Measurements from ENCODE around the gene MOB3C.
"Not testable (repeated sequence)": the region's sequence is repeated elsewhere in the genome, so short reads cannot be mapped to it uniquely, and the experiment has no call there.

MOB3C gene

DNA sequence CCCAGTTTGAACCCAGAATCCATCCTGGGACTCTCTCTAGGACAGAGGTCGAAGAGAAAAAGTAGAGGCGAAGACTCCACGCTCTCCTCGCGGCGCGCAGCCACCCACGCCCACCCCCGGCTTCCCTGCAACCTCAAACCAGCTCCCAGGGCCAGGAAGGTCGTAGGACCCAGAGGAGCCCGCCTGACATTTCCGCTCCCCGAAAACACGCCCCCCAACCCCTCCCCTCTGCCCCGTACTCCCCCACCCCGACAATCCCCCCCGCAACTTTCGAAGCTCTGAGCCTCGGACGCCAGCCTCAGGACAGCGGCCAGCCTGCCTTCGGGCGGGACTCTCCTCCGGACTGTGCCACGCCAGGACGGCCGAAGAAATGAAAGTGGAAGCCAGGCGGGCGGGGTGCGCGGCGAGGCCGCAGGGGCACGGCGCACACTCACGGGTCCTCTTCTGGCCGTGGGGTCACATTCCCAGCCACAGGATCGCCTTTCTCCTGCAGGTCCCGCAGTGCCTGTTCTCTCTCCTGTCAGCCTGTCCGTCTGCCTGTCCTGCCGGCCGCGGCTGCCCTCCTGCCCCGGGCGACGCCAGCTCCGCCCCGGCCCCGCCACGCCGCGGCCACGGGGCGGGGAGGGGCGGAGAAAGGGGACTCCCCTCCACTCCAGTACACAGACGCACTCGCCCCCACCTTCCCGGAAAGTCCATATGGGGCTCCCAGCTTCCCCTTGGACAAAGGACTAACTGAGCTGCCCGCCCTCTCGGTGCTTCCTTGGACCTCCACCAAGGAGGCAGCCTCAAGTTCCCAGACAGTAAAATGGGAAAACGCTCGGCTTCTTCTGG is at the start of gene MOB3C:
Gene MOB3C (minus strand): TSS at position 535 of the 831 bp plus-strand sequence. CDS start 3,490 bp downstream, outside the sequence.
- peak; percentile 75 for DNase-seq

DNA sequence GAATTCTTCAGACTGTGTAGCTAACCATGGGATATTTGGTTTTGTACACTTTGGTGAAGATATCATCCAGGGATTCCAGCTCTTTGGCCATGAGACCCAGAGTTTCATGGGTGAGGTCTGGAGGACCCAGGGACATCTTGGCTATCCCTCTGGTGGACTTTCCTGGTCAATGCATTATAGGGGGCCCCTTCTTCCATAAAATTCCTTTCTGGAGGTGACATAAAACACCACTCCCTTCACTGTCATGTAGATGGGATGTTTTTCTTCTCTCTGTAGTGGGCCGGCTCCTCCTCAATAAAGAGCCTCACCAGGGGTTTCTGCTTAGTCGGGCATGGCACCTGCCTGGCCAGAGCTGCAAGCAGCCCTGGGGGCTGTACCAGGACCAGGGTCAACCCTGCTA is 49.4 kb upstream of the MOB3C start:
- DNase-seq: no peak

DNA sequence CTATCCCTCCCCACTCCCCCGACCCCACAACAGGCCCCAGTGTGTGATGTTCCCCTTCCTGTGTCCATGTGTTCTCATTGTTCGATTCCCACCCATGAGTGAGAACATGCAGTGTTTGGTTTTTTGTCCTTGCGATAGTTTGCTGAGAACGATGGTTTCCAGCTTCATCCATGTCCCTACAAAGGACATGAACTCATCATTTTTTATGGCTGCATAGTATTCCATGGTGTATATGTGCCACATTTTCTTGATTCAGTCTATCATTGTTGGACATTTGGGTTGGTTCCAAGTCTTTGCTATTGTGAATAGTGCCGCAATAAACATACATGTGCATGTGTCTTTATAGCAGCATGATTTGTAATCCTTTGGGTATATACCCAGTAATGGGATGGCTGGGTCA is 46.3 kb upstream of the MOB3C start:
- not testable (repeated sequence) for DNase-seq

DNA sequence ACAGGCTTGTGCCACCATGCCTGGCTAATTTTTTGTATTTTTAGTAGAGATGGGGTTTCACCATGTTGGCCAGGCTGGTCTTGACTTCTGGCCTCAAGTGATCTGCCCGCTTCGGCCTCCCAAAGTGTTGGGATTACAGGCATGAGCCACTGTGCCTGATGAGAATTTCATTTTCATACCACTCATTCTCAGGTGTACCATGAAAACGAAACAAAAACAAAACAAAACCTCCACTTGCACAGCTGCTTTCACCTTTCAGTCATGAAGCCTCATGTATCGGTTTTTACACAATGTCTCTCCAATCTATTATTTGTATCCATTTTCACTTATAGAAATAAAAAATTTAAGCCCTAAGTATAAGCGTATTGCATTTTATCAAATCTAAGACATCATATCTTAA is 43.5 kb upstream of the MOB3C start:
- not testable (repeated sequence) for DNase-seq

- DNase-seq: no peak
Observed at GRCh38 chr1:46659307-46659870, 42.8 kb upstream of the MOB3C start.

GRCh38 chr1:46657775-46658174 is 41.2 kb upstream of the MOB3C start:
- no peak for DNase-seq

- no peak for DNase-seq
Observed at GRCh38 chr1:46656643-46657042, 40.0 kb upstream of the MOB3C start.

DNA sequence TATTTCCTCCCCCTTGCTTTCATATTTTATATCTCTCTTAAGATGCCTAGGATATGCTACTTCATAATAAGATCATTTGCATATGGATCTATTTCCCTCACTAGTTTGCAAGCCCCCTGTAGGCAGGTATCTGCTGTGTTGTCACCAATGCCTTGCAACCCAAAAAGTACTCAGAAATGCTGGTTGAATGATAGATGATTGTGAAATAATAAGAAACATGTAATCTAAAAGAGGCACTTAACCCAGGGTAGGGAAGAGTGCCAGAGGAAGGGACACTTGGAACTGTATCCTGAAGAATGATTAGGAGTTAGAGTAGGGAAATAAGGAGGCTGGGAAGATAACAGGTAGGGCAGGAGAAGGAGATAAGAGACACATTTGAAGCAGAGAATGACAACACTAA is 39.2 kb upstream of the MOB3C start:
- no peak for DNase-seq

DNA sequence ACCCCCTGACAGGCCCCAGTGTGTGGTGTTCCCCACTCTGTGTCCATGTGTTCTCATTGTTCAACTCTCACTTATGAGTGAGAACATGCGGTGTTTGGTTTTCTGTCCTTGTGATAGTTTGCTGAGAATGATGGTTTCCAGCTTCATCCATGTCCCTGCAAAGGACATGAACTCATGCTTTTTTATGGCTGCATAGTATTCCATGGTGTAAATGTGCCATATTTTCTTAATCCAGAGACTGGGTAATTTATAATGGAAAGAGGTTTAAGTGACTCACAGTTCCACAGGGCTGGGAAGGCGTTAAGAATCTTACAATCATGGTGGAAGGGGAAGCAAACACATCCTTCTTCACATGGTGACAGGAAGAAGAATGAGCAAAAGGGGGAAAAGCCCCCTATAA is 38.1 kb upstream of the MOB3C start:
- not testable (repeated sequence) for DNase-seq

- DNase-seq: no peak
Observed at GRCh38 chr1:46654012-46654411, 37.4 kb upstream of the MOB3C start.

DNA sequence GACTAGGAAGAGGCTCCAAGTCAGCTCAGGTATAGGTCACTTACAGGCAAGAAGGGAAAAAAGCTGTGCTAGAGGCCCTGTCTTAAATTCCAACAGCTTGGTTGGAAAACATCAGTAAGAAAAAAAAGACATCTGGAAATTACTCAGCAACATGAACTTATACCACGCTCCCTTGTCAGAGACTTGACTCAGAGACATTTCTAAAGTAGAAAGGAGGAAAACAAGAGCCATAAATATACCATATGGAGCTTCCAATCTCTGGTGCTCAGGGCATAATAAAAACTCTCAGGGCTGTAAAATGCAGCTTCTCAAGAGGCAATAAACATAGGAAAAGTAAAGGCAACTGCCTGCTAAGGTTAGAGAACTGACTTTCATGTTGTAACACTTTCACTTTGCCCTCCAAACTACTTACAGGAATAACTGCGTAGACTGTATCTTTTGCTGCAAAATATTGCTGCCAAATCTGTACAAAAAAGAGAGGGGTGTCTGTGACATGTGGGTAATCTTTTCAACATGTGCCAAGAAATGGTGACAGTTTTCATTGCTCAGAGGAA is 36.9 kb upstream of the MOB3C start:
- DNase-seq: no peak

DNA sequence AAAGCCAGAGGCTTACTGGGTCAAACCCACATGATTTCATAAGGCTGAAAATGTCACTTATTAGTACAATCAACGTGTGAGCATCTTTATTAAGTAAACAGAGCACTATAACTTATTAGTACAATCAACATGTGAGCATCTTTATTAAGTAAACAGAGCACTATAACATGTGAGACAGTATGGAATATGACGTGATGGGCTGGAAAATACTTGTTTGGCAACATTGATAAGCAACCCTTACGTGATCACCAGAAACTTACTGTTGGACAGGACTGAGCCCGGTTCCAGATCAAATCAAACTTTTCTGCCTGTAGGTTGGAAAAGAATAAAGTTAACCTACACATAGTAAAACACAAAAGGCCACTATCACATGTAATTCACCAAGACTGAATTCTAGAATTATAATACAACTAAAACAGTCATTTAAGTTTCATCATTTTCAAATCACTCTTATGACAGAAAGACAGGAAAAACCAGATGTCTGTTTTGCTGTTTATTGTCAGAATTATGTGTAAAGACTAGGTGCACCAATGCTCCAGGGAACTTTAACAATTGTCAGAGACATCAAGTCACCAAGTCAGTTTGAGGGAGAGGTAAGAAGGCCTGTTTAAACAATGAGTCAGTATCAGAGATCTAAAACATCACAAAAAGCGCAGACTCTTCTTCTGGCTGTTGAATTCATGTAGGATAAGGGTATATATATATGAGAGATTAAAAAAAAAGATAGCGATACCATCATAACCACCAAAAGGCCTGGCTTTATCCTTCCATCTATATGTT is 35.9 kb upstream of the MOB3C start:
- no peak for DNase-seq

DNA sequence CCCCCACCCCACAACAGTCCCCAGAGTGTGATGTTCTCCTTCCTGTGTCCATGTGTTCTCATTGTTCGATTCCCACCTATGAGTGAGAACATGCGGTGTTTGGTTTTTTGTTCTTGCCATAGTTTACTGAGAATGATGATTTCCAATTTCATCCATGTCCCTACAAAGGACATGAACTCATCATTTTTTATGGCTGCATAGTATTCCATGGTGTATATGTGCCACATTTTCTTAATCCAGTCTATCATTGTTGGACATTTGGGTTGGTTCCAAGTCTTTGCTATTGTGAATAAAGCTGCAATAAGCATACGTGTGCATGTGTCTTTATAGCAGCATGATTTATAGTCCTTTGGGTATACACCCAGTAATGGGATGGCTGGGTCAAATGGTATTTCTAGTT is 34.5 kb upstream of the MOB3C start:
- DNase-seq: not testable (repeated sequence)

- DNase-seq: no peak
Observed at GRCh38 chr1:46650491-46650890, 33.9 kb upstream of the MOB3C start.

DNA sequence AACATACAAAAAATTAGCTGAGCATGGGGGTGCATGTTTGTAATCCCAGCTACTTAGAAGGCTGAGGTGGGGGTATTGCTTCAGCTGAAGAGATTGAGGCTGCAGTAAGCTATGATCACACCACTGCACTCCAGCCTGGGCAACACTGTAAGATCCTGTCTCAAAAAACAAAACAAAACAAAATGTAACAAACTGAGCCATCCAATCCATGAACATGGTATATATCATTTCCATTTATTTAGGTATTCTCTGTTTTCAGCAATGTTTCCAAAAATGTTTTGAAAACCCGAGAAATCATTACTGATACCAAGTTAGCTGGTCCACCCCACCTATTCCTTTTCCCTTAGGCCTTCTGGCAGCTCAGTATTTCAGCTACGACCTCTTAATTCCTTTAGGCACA is 33.2 kb upstream of the MOB3C start:
- no peak for DNase-seq

DNA sequence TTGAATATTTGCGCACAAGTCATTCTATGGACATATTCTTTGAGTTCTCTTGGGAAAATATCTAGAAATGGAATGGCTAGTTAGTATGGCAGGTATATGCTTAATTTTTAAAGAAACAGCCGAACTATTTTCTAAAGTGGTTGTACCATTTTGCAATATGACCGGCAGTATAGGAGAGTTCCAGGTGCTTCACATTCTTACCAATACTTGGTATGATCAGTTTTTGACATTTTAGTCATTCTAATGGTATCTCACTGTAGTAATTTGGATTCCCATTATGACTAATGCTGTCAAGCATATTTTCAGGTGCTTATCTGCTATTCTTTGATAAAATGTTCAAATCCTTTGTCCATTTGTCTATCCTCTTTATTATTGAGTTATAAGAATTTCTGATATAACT is 31.0 kb upstream of the MOB3C start:
- DNase-seq: no peak

DNA sequence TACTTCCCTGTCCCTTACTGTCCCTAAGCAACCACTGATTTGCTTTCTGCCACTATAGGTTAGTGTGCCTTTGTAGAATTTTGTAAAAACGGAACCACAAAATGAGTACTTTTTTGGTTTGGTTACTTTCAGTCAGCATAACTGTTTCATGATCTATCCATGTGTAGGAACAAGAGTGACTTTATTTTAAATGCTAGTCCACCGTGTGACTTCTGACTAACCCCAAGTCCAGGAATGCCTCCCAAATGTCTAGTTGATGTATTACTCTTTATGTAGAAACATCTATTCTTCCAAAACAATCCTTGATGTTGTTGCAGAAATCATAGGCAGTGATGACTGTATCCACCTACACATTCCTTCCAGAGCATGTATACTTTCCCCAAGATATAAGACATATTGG is 30.2 kb upstream of the MOB3C start:
- no peak for DNase-seq

DNA sequence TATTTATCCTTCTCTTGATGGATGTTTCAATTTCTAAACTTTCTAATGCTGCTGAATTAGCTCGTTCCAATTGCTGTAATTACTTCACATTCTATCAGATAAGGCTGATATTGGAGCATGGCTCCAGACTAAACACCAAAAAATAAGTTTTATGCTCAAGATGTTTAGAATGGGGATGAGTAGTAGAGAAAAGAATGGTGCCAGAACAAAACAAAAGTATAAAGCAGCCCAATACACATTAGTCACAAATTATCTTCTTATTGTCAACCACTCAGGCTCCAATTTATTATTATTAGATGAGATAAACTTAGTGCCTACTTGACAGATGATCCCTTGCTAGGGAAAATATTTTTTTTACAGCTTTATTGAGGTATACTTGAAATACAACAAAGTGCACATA is 29.7 kb upstream of the MOB3C start:
- no peak for DNase-seq

- DNase-seq: no peak
Observed at GRCh38 chr1:46645815-46646214, 29.2 kb upstream of the MOB3C start.

DNA sequence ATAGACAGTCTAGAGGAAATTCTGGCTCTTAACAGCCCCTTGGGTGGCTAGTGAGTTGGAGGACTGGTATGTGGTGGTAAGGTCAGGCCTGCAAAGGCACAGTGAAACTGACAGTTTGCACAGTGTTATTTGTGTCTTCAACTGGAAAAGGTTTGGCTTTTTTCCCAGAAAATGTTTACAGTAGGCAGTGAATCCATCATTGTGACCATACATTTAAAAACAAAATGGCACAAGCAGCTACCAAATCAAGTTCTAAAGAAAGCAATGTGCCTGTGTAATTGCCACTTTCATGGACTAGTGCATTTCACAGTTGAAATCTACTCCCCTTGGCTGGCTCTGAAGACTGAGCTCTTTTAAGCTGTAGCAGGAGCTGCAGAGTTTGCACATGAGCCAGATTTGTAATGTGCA is 26.8 kb upstream of the MOB3C start:
- peak; percentile 96 for DNase-seq

- DNase-seq: no peak
Observed at GRCh38 chr1:46642115-46642680, 25.6 kb upstream of the MOB3C start.

GRCh38 chr1:46639547-46639946 is 22.9 kb upstream of the MOB3C start:
- DNase-seq: no peak

GRCh38 chr1:46638921-46639320 is 22.3 kb upstream of the MOB3C start:
- no peak for DNase-seq
